ENCODE results near the gene IGFBP6. TPM values are rescaled to one million over a fixed set of nuclear protein-coding genes. Genes with fewer than 3 reads are reported as not detected.

The IGFBP6 gene
- total RNA-seq, 1 experiment from 2014 or later: 4.2 TPM

DNA sequence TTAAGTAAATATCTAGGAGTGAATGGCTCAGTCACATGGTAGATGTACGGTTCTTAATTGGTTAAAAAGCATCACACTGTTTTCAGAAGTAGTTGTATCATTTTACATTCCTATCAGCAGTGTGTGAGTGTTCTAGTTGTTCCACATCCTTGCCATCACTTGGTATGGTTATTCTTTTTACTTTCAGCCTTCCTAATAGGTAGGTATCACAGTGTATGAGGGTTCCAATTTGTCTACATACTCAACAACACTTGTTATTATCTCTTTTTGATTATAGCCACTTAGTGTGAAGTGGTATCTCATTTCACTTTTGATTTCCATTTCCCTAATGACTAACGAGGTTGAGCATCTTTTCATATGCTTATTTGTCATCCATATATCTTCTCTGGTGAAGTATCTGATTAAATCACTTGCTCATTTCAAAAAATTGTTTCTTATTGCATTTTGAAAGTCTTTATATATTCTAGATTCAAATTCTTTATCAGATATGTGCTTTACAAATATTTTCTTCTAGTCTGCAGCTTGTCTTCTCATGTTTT lies 14.8 kb upstream of the IGFBP6 start:
- Histone ChIP-seq H4K91ac (ENCODE audit: insufficient read length, low read depth, low read length) (no peak overlapping the region), H2BK12ac (ENCODE audit: insufficient read length, low read depth, low read length) (no peak overlapping the region), H3K18ac (ENCODE audit: insufficient read length, low read depth, low read length) (no peak overlapping the region), H3K9me3 (ENCODE audit: control insufficient read depth, low read depth, low read length) (no peaks in the 10 kb centered on the region), H4K8ac (replicated peaks; ENCODE audit: insufficient read length, low read depth, low read length) (no peak overlapping the region), H3K4me1 (ENCODE audit: insufficient read depth, low read length) (peaks cover 2% of the 10 kb centered on the region; the same call in 1 of the 2 replicates), H3K23ac (ENCODE audit: insufficient read length, low read depth, low read length) (no peak overlapping the region), H2AK5ac (ENCODE audit: insufficient read length, low read length) (no peak overlapping the region), H3K56ac (ENCODE audit: insufficient read length, low read depth, low read length) (no peak overlapping the region), H3K27ac (ENCODE audit: insufficient read length, low read depth, low read length) (no peak overlapping the region), H2BK5ac (ENCODE audit: insufficient read length, low read length) (no peak overlapping the region), H3K79me2 (ENCODE audit: insufficient read depth, low read length) (no peaks in the 10 kb centered on the region), H3K27me3 (ENCODE audit: insufficient read depth, low read length) (no peaks in the 10 kb centered on the region), H3K4me2 (ENCODE audit: insufficient read depth, insufficient read length, low read length) (no peak overlapping the region), H2BK20ac (ENCODE audit: low read depth, low read length, poor library complexity, severe bottlenecking) (no peak overlapping the region), H2BK15ac (ENCODE audit: low read depth, low read length) (no peak overlapping the region), H3K9ac (ENCODE audit: extremely low read depth, insufficient read length, low read length) (no peak overlapping the region), H4K5ac (ENCODE audit: insufficient read length, low read depth, low read length) (no peak overlapping the region), H3K23me2 (ENCODE audit: insufficient read length, low read depth, low read length, poor library complexity, severe bottlenecking) (no peaks in the 10 kb centered on the region), H3K4ac (ENCODE audit: low read depth, low read length) (no peak overlapping the region), H4K20me1 (ENCODE audit: control insufficient read depth, insufficient read depth, insufficient read length) (no peaks in the 10 kb centered on the region), H2AFZ (ENCODE audit: low read length) (no peak overlapping the region), H3K79me1 (ENCODE audit: insufficient read depth, low read depth, low read length, poor library complexity, severe bottlenecking) (no peaks in the 10 kb centered on the region), H3K14ac (ENCODE audit: insufficient read depth, low read length) (no peak overlapping the region), H2BK120ac (ENCODE audit: low read depth, low read length, poor library complexity, severe bottlenecking) (no peak overlapping the region), H3T11ph (ENCODE audit: low read length) (no peak overlapping the region)
- Mint-ChIP-seq H3K4me3 (no peak overlapping the region), H3K36me3 (ENCODE audit: insufficient read depth in 1 of 3, low read depth in 3 of 3) (no peaks in the 10 kb centered on the region; a peak in 1 of 7 replicates), H3K4me1 (peaks cover 9 to 13% of the 10 kb centered on the region in 2 experiments), H3K27me3 (ENCODE audit: low read depth) (peaks cover 65% of the 10 kb centered on the region), H3K27ac (no peak overlapping the region), H3K9me3 (peaks cover 0 to 2% of the 10 kb centered on the region in 2 experiments; a peak in 1 of 5 replicates)
- WGBS (ENCODE audit: extremely low coverage, insufficient read length, low lambda C conversion rate): no CpG with 5 or more reads among the region's 2 CpGs
- no peak for DNase-seq
- TF ChIP-seq CTCF (conservative IDR thresholded peaks at IDR 0.05): no peak
